ENCODE results near the gene KCNK13. TPM values are rescaled to one million over a fixed set of nuclear protein-coding genes. Genes with fewer than 3 reads are reported as not detected.

Gene KCNK13
- total and polyA plus RNA-seq, 9 of the 15 experiments (the other 6 are each of a cell fraction or from before 2014, with no cell fraction given), result 0.03 to 0.05 TPM; not detected in 7

- TF ChIP-seq MGA (IDR thresholded peaks at IDR 0.05) (no peak), PHF8 (IDR thresholded peaks at IDR 0.05; ENCODE audit: borderline replicate concordance, low read length) (no peak), TCF7L2 (IDR thresholded peaks at IDR 0.05; ENCODE audit: low read depth, low read length) (no peak), BRD4 (IDR thresholded peaks at IDR 0.05) (no peak), ERF (CRISPR knock-in tag; IDR thresholded peaks at IDR 0.05) (no peak), RBM34 (IDR thresholded peaks at IDR 0.05; ENCODE audit: borderline replicate concordance, insufficient read depth, low read length) (no peak), PML (IDR thresholded peaks at IDR 0.05; ENCODE audit: low read length) (no peak), EP400 (IDR thresholded peaks at IDR 0.05) (no peak), MBD2 (IDR thresholded peaks at IDR 0.05; ENCODE audit: borderline replicate concordance, low read depth) (no peak), ZNF354B (CRISPR knock-in tag; IDR thresholded peaks at IDR 0.05) (no peak), RBM15 (IDR thresholded peaks at IDR 0.05; ENCODE audit: insufficient read depth, low read length) (no peak), HMBOX1 (IDR thresholded peaks at IDR 0.05) (no peak), ZNF384 (IDR thresholded peaks at IDR 0.05; ENCODE audit: low read depth, low read length) (no peak), ZNF79 (CRISPR knock-in tag; IDR thresholded peaks at IDR 0.05; ENCODE audit: low read depth) (no peak), ZNF165 (CRISPR knock-in tag; IDR thresholded peaks at IDR 0.05; ENCODE audit: borderline replicate concordance) (no peak), NBN (IDR thresholded peaks at IDR 0.05; ENCODE audit: low read depth) (no peak)
- TF ChIP-seq, protein P1, sequence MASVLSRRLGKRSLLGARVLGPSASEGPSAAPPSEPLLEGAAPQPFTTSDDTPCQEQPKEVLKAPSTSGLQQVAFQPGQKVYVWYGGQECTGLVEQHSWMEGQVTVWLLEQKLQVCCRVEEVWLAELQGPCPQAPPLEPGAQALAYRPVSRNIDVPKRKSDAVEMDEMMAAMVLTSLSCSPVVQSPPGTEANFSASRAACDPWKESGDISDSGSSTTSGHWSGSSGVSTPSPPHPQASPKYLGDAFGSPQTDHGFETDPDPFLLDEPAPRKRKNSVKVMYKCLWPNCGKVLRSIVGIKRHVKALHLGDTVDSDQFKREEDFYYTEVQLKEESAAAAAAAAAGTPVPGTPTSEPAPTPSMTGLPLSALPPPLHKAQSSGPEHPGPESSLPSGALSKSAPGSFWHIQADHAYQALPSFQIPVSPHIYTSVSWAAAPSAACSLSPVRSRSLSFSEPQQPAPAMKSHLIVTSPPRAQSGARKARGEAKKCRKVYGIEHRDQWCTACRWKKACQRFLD (CRISPR knock-in tag; IDR thresholded peaks at IDR 0.05), result no peak
Observed at GRCh38 chr14:90103808-90104207, 42.0 kb downstream of the KCNK13 start (continued).
